MM.1S (cell line): ENCODE results near the gene CFAP61.

Source experiments
- DNase-seq: peaks from one replicate; pipeline ENCODE4 v3.0.0-alpha.2; 2015
- H2AFZ ChIP-seq: fragments of 300-600 bp; sonication (generic); 2 replicates; pipeline ENCODE4 v1.6.0; 2016; ENCODE audit warnings: antibody characterized with exemption, low read length
- H3F3A ChIP-seq: fragments of 300-600 bp; sonication (generic); 2 replicates; pipeline ENCODE4 v1.6.1; 2016; ENCODE audit warnings: mild to moderate bottlenecking, antibody characterized with exemption, low read length, moderate library complexity, mixed read lengths; ENCODE audit not compliant: insufficient read depth
- H3K27ac ChIP-seq: fragments of 300-600 bp; sonication (generic); 2 replicates; pipeline ENCODE4 v1.5.1; 2016; ENCODE audit warnings: mild to moderate bottlenecking, low read length
- H3K27me3 ChIP-seq: fragments of 300-600 bp; sonication (generic); replicated peaks from 2 replicates; pipeline ENCODE4 v1.6.0; 2016; ENCODE audit warnings: low read length; ENCODE audit not compliant: insufficient read depth
- H3K36me3 ChIP-seq: fragments of 300-600 bp; sonication (generic); replicated peaks from 2 replicates; pipeline ENCODE4 v1.6.1; 2016; ENCODE audit warnings: mild to moderate bottlenecking, low read length, mixed read lengths; ENCODE audit not compliant: insufficient read depth
- H3K4me1 ChIP-seq: fragments of 300-600 bp; sonication (generic); 2 replicates; pipeline ENCODE4 v1.6.1; 2016; ENCODE audit warnings: low read length, mixed read lengths
- H3K4me2 ChIP-seq: fragments of 300-600 bp; sonication (generic); 2 replicates; pipeline ENCODE4 v1.6.0; 2016; ENCODE audit warnings: low read depth, low read length
- H3K4me3 ChIP-seq: fragments of 300-600 bp; sonication (generic); 2 replicates; pipeline ENCODE4 v1.5.1; 2016; ENCODE audit warnings: low read length, mixed read lengths
- H3K79me2 ChIP-seq: fragments of 300-600 bp; sonication (generic); 2 replicates; pipeline ENCODE4 v1.6.1; 2016; ENCODE audit warnings: mixed run types, low read length, mixed read lengths
- H3K9ac ChIP-seq: fragments of 300-600 bp; sonication (generic); 2 replicates; pipeline ENCODE4 v1.6.1; 2016; ENCODE audit warnings: low read length, mixed read lengths
- H3K9me2 ChIP-seq: fragments of 300-600 bp; sonication (generic); replicated peaks from 2 replicates; pipeline ENCODE4 v1.6.1; 2016; ENCODE audit warnings: mild to moderate bottlenecking, low read length, mixed read lengths; ENCODE audit not compliant: insufficient read depth
- H3K9me3 ChIP-seq: fragments of 300-600 bp; sonication (generic); replicated peaks from 2 replicates; pipeline ENCODE4 v1.6.1; 2016; ENCODE audit warnings: mild to moderate bottlenecking, low read length, mixed read lengths; ENCODE audit not compliant: insufficient read depth
- H4K20me1 ChIP-seq: fragments of 300-600 bp; sonication (generic); 2 replicates; pipeline ENCODE4 v1.6.1; 2016; ENCODE audit warnings: mild to moderate bottlenecking, low read length, moderate library complexity, mixed read lengths; ENCODE audit not compliant: insufficient read depth
- CTCF ChIP-seq: fragments of 300-600 bp; sonication (generic); IDR thresholded peaks from 2 replicates; pipeline ENCODE4 v1.5.1; 2016; ENCODE audit warnings: antibody characterized with exemption, low read length, mixed read lengths
- EZH2 ChIP-seq: fragments of 300-600 bp; sonication (generic); optimal IDR thresholded peaks from 2 replicates; pipeline ENCODE3; 2017; ENCODE audit warnings: low read depth, mild to moderate bottlenecking, antibody characterized with exemption, low read length, mixed read lengths
- EZH2phosphoT487 ChIP-seq: fragments of 300-600 bp; sonication (generic); IDR thresholded peaks from 2 replicates; pipeline ENCODE4 v1.6.1; 2018; ENCODE audit warnings: antibody characterized with exemption, low read length

CFAP61 gene

GRCh38 chr20:20297752-20298151 is 245.4 kb downstream of the CFAP61 start:
- H3K9ac ChIP-seq = no peak overlapping the region
- H2AFZ ChIP-seq = no peak overlapping the region
- no peak overlapping the region for H3K27ac ChIP-seq
- H4K20me1 ChIP-seq = no peaks in the 10 kb centered on the region
- H3F3A ChIP-seq = no peaks in the 10 kb centered on the region
- no peaks in the 10 kb centered on the region for H3K9me2 ChIP-seq
- no peak for DNase-seq
- H3K36me3 ChIP-seq = no peaks in the 10 kb centered on the region
- no peak overlapping the region for H3K4me3 ChIP-seq
- no peak overlapping the region for H3K4me2 ChIP-seq
- H3K9me3 ChIP-seq = no peaks in the 10 kb centered on the region
- no peaks in the 10 kb centered on the region for H3K4me1 ChIP-seq
- no peaks in the 10 kb centered on the region for H3K27me3 ChIP-seq
- TF ChIP-seq CTCF (no peak), EZH2phosphoT487 (no peak), EZH2 (no peak)
- no peaks in the 10 kb centered on the region for H3K79me2 ChIP-seq

DNA sequence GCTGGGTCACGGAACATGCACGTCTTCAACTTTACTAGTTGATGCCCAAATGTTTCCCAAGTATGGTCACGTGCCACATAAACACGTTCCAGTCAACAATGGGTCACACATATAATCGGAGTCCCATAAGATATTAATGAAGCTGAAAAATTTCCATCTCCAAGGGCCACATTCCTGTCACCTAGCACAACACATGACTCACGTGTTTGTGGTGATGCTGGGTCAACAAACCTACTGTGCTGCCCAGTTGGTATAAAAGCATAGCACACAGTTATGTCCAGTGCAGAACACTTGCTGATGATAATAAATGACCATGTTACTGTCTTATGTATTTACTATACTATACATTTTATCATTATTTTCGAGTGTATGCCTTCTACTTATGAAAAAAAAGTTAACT is 247.6 kb downstream of the CFAP61 start:
- Histone ChIP-seq H2AFZ (no peak overlapping the region), H3K36me3 (no peaks in the 10 kb centered on the region), H3F3A (no peaks in the 10 kb centered on the region), H3K9ac (no peak overlapping the region), H4K20me1 (no peaks in the 10 kb centered on the region), H3K9me2 (no peaks in the 10 kb centered on the region), H3K27ac (no peak overlapping the region), H3K4me2 (no peak overlapping the region), H3K4me3 (no peak overlapping the region), H3K9me3 (no peaks in the 10 kb centered on the region), H3K4me1 (no peaks in the 10 kb centered on the region), H3K79me2 (no peaks in the 10 kb centered on the region), H3K27me3 (no peaks in the 10 kb centered on the region)
- TF ChIP-seq EZH2phosphoT487 = no peak
- no peak for DNase-seq

DNA sequence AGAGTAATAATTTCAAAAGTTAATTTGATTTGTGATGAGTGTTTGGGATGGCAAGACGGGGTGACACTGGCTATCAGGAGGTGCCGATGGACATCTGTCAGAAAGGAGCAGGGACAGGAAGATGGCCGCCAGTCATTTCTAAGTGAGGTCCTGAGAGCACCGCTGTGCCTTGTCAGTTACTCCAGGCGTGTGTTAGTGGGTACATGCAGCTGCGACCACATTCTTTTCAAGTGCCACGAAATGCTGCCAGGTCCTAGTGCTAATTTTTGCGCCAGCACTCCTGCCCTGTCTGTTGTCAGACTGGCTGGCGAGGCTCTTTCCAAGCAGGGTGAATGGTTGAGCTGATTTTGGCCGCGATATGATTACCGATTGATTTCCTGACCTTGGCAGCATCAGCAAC is 251.0 kb downstream of the CFAP61 start:
- Histone ChIP-seq H3K36me3 (no peaks in the 10 kb centered on the region), H3K79me2 (no peaks in the 10 kb centered on the region), H3K9ac (no peak overlapping the region), H2AFZ (no peak overlapping the region), H4K20me1 (no peaks in the 10 kb centered on the region), H3K27ac (no peak overlapping the region), H3K4me1 (no peaks in the 10 kb centered on the region), H3K9me3 (no peaks in the 10 kb centered on the region), H3K9me2 (no peaks in the 10 kb centered on the region), H3F3A (no peaks in the 10 kb centered on the region), H3K4me2 (no peak overlapping the region), H3K4me3 (no peak overlapping the region), H3K27me3 (no peaks in the 10 kb centered on the region)
- no peak for TF ChIP-seq EZH2
- TF ChIP-seq CTCF = no peak
- TF ChIP-seq EZH2phosphoT487 = no peak
- DNase-seq = no peak

- Histone ChIP-seq H3K9me3 (no peaks in the 10 kb centered on the region), H3K9me2 (no peaks in the 10 kb centered on the region), H2AFZ (no peak overlapping the region), H3K27me3 (no peaks in the 10 kb centered on the region), H3K36me3 (no peaks in the 10 kb centered on the region), H3K4me1 (no peaks in the 10 kb centered on the region), H3K27ac (no peak overlapping the region), H3K4me3 (no peak overlapping the region), H3K79me2 (no peaks in the 10 kb centered on the region), H3K4me2 (no peak overlapping the region), H4K20me1 (no peaks in the 10 kb centered on the region), H3K9ac (no peak overlapping the region), H3F3A (no peaks in the 10 kb centered on the region)
- TF ChIP-seq EZH2 = no peak
- no peak for TF ChIP-seq EZH2phosphoT487
- no peak for TF ChIP-seq CTCF
- DNase-seq = no peak
Measured at GRCh38 chr20:20303742-20304141, 251.4 kb downstream of the CFAP61 start.
